ENCODE measurements around the gene SMOC1.

The SMOC1 gene

GRCh38 chr14:70061108-70061507 is 181.9 kb downstream of the SMOC1 start:
- Histone ChIP-seq H3K9ac (no peak overlapping the region), H3K4me3 (IDR thresholded peaks at IDR 0.05; ENCODE audit: insufficient read depth, low read depth, low read length) (no peak overlapping the region), H3K27ac (no peak overlapping the region), H3K36me3 (ENCODE audit: insufficient read depth) (no peaks in the 10 kb centered on the region), H3K27me3 (ENCODE audit: insufficient read depth, low read depth) (no peaks in the 10 kb centered on the region), H3K4me2 (no peak overlapping the region), H3K79me2 (ENCODE audit: insufficient read depth, low read depth) (no peaks in the 10 kb centered on the region), H2AFZ (ENCODE audit: low read depth) (no peak overlapping the region), H3K4me1 (ENCODE audit: low read depth, poor library complexity, severe bottlenecking) (no peaks in the 10 kb centered on the region), H4K20me1 (ENCODE audit: insufficient read depth) (no peaks in the 10 kb centered on the region)
- TF ChIP-seq, protein P1, sequence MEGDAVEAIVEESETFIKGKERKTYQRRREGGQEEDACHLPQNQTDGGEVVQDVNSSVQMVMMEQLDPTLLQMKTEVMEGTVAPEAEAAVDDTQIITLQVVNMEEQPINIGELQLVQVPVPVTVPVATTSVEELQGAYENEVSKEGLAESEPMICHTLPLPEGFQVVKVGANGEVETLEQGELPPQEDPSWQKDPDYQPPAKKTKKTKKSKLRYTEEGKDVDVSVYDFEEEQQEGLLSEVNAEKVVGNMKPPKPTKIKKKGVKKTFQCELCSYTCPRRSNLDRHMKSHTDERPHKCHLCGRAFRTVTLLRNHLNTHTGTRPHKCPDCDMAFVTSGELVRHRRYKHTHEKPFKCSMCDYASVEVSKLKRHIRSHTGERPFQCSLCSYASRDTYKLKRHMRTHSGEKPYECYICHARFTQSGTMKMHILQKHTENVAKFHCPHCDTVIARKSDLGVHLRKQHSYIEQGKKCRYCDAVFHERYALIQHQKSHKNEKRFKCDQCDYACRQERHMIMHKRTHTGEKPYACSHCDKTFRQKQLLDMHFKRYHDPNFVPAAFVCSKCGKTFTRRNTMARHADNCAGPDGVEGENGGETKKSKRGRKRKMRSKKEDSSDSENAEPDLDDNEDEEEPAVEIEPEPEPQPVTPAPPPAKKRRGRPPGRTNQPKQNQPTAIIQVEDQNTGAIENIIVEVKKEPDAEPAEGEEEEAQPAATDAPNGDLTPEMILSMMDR (conservative IDR thresholded peaks at IDR 0.05; ENCODE audit: low read depth, low read length) = no peak

- Histone ChIP-seq H2AFZ (ENCODE audit: low read depth) (no peak overlapping the region), H3K4me1 (ENCODE audit: low read depth, poor library complexity, severe bottlenecking) (no peaks in the 10 kb centered on the region), H3K27ac (no peak overlapping the region), H3K4me3 (IDR thresholded peaks at IDR 0.05; ENCODE audit: insufficient read depth, low read depth, low read length) (no peak overlapping the region), H3K4me2 (no peak overlapping the region), H3K27me3 (ENCODE audit: insufficient read depth, low read depth) (no peaks in the 10 kb centered on the region), H3K9ac (no peak overlapping the region), H3K36me3 (ENCODE audit: insufficient read depth) (no peaks in the 10 kb centered on the region), H4K20me1 (ENCODE audit: insufficient read depth) (no peaks in the 10 kb centered on the region), H3K79me2 (ENCODE audit: insufficient read depth, low read depth) (no peaks in the 10 kb centered on the region)
- TF ChIP-seq, protein P1 (conservative IDR thresholded peaks at IDR 0.05; ENCODE audit: low read depth, low read length) = no peak
These were observed 185.1 kb downstream of the SMOC1 start for GRCh38 chr14:70064136-70064865.

DNA sequence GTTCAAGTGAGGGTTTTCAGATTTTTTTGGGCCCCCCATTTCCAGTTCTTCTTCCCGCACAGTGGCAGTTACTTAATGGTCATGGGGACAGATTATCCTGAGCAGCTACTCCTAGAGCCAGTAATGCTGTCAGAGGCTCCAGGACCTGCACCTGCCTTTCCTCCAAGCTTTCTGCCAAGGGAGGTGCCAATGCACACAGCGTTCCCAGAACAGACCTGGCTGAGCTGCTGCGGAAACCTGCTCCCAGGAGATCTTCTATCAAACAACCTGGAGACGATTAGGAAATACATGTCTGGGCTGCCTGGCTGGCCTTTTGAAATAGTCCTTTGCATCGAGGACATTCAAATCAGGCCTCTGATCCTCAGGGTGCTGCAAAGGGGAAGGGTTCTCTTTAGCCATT is 188.6 kb downstream of the SMOC1 start:
- H3K4me1 ChIP-seq (ENCODE audit: low read depth, poor library complexity, severe bottlenecking) = no peaks in the 10 kb centered on the region
- H3K36me3 ChIP-seq (ENCODE audit: insufficient read depth) = no peaks in the 10 kb centered on the region
- no peak overlapping the region for H3K4me2 ChIP-seq
- H3K4me3 ChIP-seq (IDR thresholded peaks at IDR 0.05; ENCODE audit: insufficient read depth, low read depth, low read length) = no peak overlapping the region
- TF ChIP-seq, protein P1 (conservative IDR thresholded peaks at IDR 0.05; ENCODE audit: low read depth, low read length) = no peak
- no peaks in the 10 kb centered on the region for H3K27me3 ChIP-seq (ENCODE audit: insufficient read depth, low read depth)
- H3K79me2 ChIP-seq (ENCODE audit: insufficient read depth, low read depth) = no peaks in the 10 kb centered on the region
- no peak overlapping the region for H3K27ac ChIP-seq
- no peak overlapping the region for H2AFZ ChIP-seq (ENCODE audit: low read depth)
- no peaks in the 10 kb centered on the region for H4K20me1 ChIP-seq (ENCODE audit: insufficient read depth)
- no peak overlapping the region for H3K9ac ChIP-seq

GRCh38 chr14:70069186-70069585 is 190.0 kb downstream of the SMOC1 start:
- TF ChIP-seq, protein P1 (conservative IDR thresholded peaks at IDR 0.05; ENCODE audit: low read depth, low read length) = no peak
- no peak overlapping the region for H2AFZ ChIP-seq (ENCODE audit: low read depth)
- no peaks in the 10 kb centered on the region for H3K4me1 ChIP-seq (ENCODE audit: low read depth, poor library complexity, severe bottlenecking)
- no peak overlapping the region for H3K4me3 ChIP-seq (IDR thresholded peaks at IDR 0.05; ENCODE audit: insufficient read depth, low read depth, low read length)
- H3K36me3 ChIP-seq (ENCODE audit: insufficient read depth) = no peaks in the 10 kb centered on the region
- H4K20me1 ChIP-seq (ENCODE audit: insufficient read depth) = no peaks in the 10 kb centered on the region
- H3K27me3 ChIP-seq (ENCODE audit: insufficient read depth, low read depth) = no peaks in the 10 kb centered on the region
- H3K27ac ChIP-seq = no peak overlapping the region
- H3K79me2 ChIP-seq (ENCODE audit: insufficient read depth, low read depth) = no peaks in the 10 kb centered on the region
- no peak overlapping the region for H3K4me2 ChIP-seq
- no peak overlapping the region for H3K9ac ChIP-seq
